SK-N-SH (cell line): ENCODE data around the gene TYW3. TPM values are rescaled to one million over a fixed set of nuclear protein-coding genes. Genes with fewer than 3 reads are reported as not detected.

Experiments used
- CTCF ChIA-PET: fragments of 300-600, 350-600 bp; formaldehyde crosslinking; extraction: SDS; loops from one replicate; lab custom pipeline; 2021; lab: Yijun Ruan, JAX
- POLR2A ChIA-PET: fragments of 350-600 bp; sonication (Branson Sonifier 250); formaldehyde crosslinking; extraction: SDS; loops from one replicate; lab custom pipeline; 2020; ENCODE audit warnings: antibody characterized with exemption, inconsistent platforms; lab: Yijun Ruan, JAX
- DNase-seq: peaks from one replicate; pipeline ENCODE4 v3.0.0; 2012
- H2AFZ ChIP-seq: fragments of 200-600 bp; sonication (generic); 2 replicates; pipeline ENCODE4 v1.8.1; 2016; ENCODE audit warnings: antibody characterized with exemption, mild to moderate bottlenecking, low read depth
- H3F3A ChIP-seq: fragments of 200-600 bp; sonication (generic); replicated peaks from 2 replicates; pipeline ENCODE3; 2016; ENCODE audit warnings: antibody characterized with exemption, mild to moderate bottlenecking; ENCODE audit not compliant: insufficient read depth
- H3K27ac ChIP-seq, 2 experiments: fragments of 200-500 bp in 1 of 2; fragments of 200-600 bp in 1 of 2; sonication (Bioruptor generic) in 1 of 2; sonication (generic), shearing (Covaris generic) in 1 of 2; 2 replicates each; pipeline versions ENCODE4 v1.5.1 to v1.6.1; 2014 to 2016; ENCODE audit warnings: low read depth in 2 of 2, inconsistent platforms in 1 of 2, low read length in 1 of 2, mild to moderate bottlenecking in 1 of 2, mixed read lengths in 1 of 2
- H3K27me3 ChIP-seq: fragments of 200-600 bp; sonication (generic), shearing (Covaris generic); 2 replicates; pipeline ENCODE4 v1.6.1; 2016; ENCODE audit warnings: mixed run types; ENCODE audit not compliant: insufficient read depth
- H3K36me3 ChIP-seq, 2 experiments: fragments of 200-500 bp in 1 of 2; fragments of 200-600 bp in 1 of 2; sonication (Bioruptor generic) in 1 of 2; sonication (generic) in 1 of 2; replicated peaks in 1 of 2; 2 replicates each; pipeline versions ENCODE3 to v1.5.1; 2014 to 2016; ENCODE audit warnings: low read length in 1 of 2, mild to moderate bottlenecking in 1 of 2; ENCODE audit not compliant: insufficient read depth in 2 of 2, control insufficient read depth in 1 of 2
- H3K4me1 ChIP-seq, 2 experiments: fragments of 200-500 bp in 1 of 2; fragments of 200-600 bp in 1 of 2; sonication (Bioruptor generic) in 1 of 2; sonication (generic), shearing (Covaris generic) in 1 of 2; 2 replicates each; pipeline versions ENCODE4 v1.5.1 to v1.6.1; 2014 to 2016; ENCODE audit warnings: low read depth in 1 of 2, low read length in 1 of 2, mixed run types in 1 of 2; ENCODE audit not compliant: insufficient read depth in 2 of 2, control insufficient read depth in 1 of 2
- H3K4me2 ChIP-seq: fragments of 200-600 bp; sonication (generic), shearing (Covaris generic); 2 replicates; pipeline ENCODE4 v1.6.1; 2017; ENCODE audit warnings: mixed run types
- H3K4me3 ChIP-seq, 2 experiments: fragments of 200-500 bp in 1 of 2; fragments of 200-600 bp in 1 of 2; sonication (Bioruptor generic) in 1 of 2; sonication (generic), shearing (Covaris generic) in 1 of 2; 2 replicates each; pipeline versions ENCODE4 v1.5.1 to v1.8.1; 2014 to 2016; ENCODE audit warnings: low read depth in 2 of 2, inconsistent platforms in 1 of 2, low read length in 1 of 2, mild to moderate bottlenecking in 1 of 2, mixed read lengths in 1 of 2, moderate library complexity in 1 of 2
- H3K79me2 ChIP-seq: fragments of 200-600 bp; sonication (generic); 2 replicates; pipeline ENCODE4 v1.8.1; 2017; ENCODE audit warnings: mild to moderate bottlenecking; ENCODE audit not compliant: insufficient read depth
- H3K9ac ChIP-seq: fragments of 200-600 bp; sonication (generic); 2 replicates; pipeline ENCODE4 v1.6.1; 2017; ENCODE audit warnings: mixed run types
- H3K9me2 ChIP-seq: fragments of 200-600 bp; sonication (generic); 2 replicates; pipeline ENCODE4 v1.6.1; 2017; ENCODE audit warnings: mixed run types
- H3K9me3 ChIP-seq: fragments of 200-600 bp; sonication (generic); 2 replicates; pipeline ENCODE4 v1.6.1; 2017; ENCODE audit warnings: mixed run types, mild to moderate bottlenecking, moderate library complexity
- H4K20me1 ChIP-seq: fragments of 200-600 bp; sonication (generic); 2 replicates; pipeline ENCODE4 v1.6.1; 2017; ENCODE audit warnings: mild to moderate bottlenecking, mixed run types; ENCODE audit not compliant: insufficient read depth
- CHD2 ChIP-seq: fragments of 150-350 bp; IDR thresholded peaks from 2 replicates; pipeline ENCODE4 v1.6.1; 2018; ENCODE audit warnings: low read length; ENCODE audit not compliant: partially characterized antibody
- EP300 ChIP-seq, 2 experiments: IDR thresholded peaks; 2 replicates each; pipeline versions ENCODE4 v1.4.0 to v1.6.1; 2012; ENCODE audit warnings: borderline replicate concordance in 1 of 2, low read depth in 1 of 2, low read length in 1 of 2
- FOSL2 ChIP-seq: IDR thresholded peaks from 2 replicates; pipeline ENCODE4 v1.4.0; 2012; ENCODE audit warnings: low read depth, mild to moderate bottlenecking, moderate library complexity, borderline replicate concordance
- FOXJ3 ChIP-seq: sonication (generic); formaldehyde crosslinking; IDR thresholded peaks from 2 replicates; pipeline ENCODE4 v1.5.1; 2020; ENCODE audit warnings: mild to moderate bottlenecking, missing genetic modification reagents
- GABPA ChIP-seq: IDR thresholded peaks from 2 replicates; pipeline ENCODE4 v1.4.0; 2012; ENCODE audit warnings: low read depth, mild to moderate bottlenecking
- GATA2 ChIP-seq: sonication (generic); formaldehyde crosslinking; IDR thresholded peaks from 2 replicates; pipeline ENCODE4 v1.5.0; 2020; ENCODE audit warnings: mild to moderate bottlenecking, missing genetic modification reagents
- JUND ChIP-seq: IDR thresholded peaks from 2 replicates; pipeline ENCODE4 v1.4.0; 2012
- NRF1 ChIP-seq: IDR thresholded peaks from 2 replicates; pipeline ENCODE4 v1.6.1; 2012; ENCODE audit warnings: low read depth, mild to moderate bottlenecking, low read length
- POLR2AphosphoS5 ChIP-seq: IDR thresholded peaks from 2 replicates; pipeline ENCODE4 v1.6.1; 2012; ENCODE audit warnings: low read depth, low read length
- RAD21 ChIP-seq: IDR thresholded peaks from 2 replicates; pipeline ENCODE4 v1.6.1; 2012; ENCODE audit warnings: mild to moderate bottlenecking, low read length
- RCOR1 ChIP-seq: fragments of 150-350 bp; IDR thresholded peaks from 2 replicates; pipeline ENCODE4 v1.6.1; 2017; ENCODE audit warnings: antibody characterized with exemption, low read length
- RFX5 ChIP-seq: IDR thresholded peaks from 2 replicates; pipeline ENCODE4 v1.6.1; 2012; ENCODE audit warnings: mild to moderate bottlenecking, improper control_type of control experiment, low read length
- SMC3 ChIP-seq: IDR thresholded peaks from 2 replicates; pipeline ENCODE4 v1.6.1; 2012; ENCODE audit warnings: low read depth, low read length, improper control_type of control experiment
- TAF1 ChIP-seq: IDR thresholded peaks from 2 replicates; pipeline ENCODE4 v1.6.1; 2012; ENCODE audit warnings: low read depth, mild to moderate bottlenecking, low read length, moderate library complexity, borderline replicate concordance
- TCF12 ChIP-seq: IDR thresholded peaks from 2 replicates; pipeline ENCODE4 v1.4.0; 2012
- TEAD4 ChIP-seq: IDR thresholded peaks from 2 replicates; pipeline ENCODE4 v1.4.0; 2012; ENCODE audit warnings: mild to moderate bottlenecking, borderline replicate concordance; ENCODE audit not compliant: insufficient read depth
- YY1 ChIP-seq: IDR thresholded peaks from 2 replicates; pipeline ENCODE4 v1.4.0; 2012; ENCODE audit warnings: low read depth, mild to moderate bottlenecking
- WGBS: methylation state at CpG from one replicate; pipeline ENCODE4 v1.1.6; 2017; ENCODE audit warnings: low lambda C conversion rate; 5-methylcytosine and 5-hydroxymethylcytosine counted together
- polyA plus RNA-seq, 3 experiments: library from polyadenylated mRNA; depleted of rRNA; stranded (reverse); fragments of >200 nt; gene quantifications; 2 replicates each; pipeline ENCODE4 v1.2.3, GENCODE V29; 2012
- TF ChIP-seq, protein P1 (sequence below): IDR thresholded peaks from 2 replicates; pipeline ENCODE4 v1.4.0; 2012; ENCODE audit warnings: low read depth
- TF ChIP-seq, protein P2 (sequence below): IDR thresholded peaks from 2 replicates; pipeline ENCODE4 v1.4.0; 2012; ENCODE audit warnings: low read depth, borderline replicate concordance
- TF ChIP-seq, protein P3 (sequence below): IDR thresholded peaks from 2 replicates; pipeline ENCODE4 v1.6.1; 2012; ENCODE audit warnings: mild to moderate bottlenecking, low read depth, low read length, moderate library complexity

The TYW3 gene
- polyA plus RNA-seq, 1 of the 3 experiments (the other 2 are of a cell fraction), result 9.2 TPM

DNA sequence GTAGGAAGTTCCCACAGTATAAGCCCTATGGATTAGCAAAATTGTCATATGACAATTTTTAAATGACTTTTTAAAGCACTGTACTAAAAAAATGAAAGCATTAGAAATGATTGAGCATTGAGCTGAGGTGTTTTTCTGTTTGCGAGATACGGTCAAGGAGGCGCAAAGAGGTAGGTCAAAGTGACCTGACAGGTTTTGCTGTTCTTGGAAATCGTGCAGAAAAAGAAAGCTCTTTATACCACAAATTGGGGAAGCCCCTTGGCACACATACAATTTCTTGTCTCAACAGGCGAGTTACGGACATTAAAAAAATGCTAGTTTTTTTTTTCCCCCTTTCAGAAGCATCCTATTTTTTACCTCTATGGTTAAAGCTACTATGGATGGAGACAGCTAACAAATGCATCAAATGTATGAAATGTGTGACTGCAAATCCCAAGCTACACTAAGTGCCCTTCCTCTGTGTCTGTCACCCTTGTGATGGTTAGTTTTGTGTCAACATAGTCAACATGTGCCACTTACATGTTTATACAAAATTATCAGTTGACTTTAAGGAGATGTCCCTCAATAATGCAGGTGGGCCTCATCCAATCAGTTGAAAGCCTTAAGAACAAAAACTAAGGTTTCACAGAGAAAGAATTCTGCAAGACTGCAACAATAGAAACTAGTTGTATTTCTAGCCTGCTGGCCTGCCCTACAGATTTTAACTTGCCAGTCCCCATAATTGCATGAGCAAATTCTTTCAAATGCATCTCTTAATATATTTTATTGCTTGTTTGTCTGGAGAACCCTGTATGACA is 29.4 kb upstream of the TYW3 start (continued):
- TF ChIP-seq, protein P1, sequence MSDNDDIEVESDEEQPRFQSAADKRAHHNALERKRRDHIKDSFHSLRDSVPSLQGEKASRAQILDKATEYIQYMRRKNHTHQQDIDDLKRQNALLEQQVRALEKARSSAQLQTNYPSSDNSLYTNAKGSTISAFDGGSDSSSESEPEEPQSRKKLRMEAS, result no peak

DNA sequence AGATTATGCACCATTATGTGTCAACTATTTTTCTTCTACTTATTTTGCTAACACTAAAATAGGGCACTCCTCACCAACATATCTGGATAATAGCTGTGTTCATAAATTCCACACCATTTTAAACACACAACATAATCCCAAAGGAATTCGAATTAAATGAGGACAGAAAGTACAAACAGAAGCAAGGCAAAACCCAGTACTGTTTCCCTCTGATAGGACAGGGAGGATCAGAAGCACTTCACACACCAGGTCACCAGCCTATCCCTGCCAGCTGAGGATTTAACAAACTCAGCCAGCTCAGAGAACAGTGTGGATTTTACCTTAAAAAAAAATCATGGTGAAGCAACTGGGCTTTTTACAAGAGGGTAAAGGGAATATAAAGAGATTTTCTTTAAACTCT is 20.1 kb upstream of the TYW3 start:
- Histone ChIP-seq H3K4me1 (no peaks in the 10 kb centered on the region; a peak in 1 of 4 replicates), H3K4me2 (no peak overlapping the region), H3K9me3 (no peaks in the 10 kb centered on the region), H3K79me2 (no peaks in the 10 kb centered on the region), H3F3A (peaks cover 3% of the 10 kb centered on the region), H4K20me1 (no peaks in the 10 kb centered on the region), H3K27me3 (no peaks in the 10 kb centered on the region), H3K9ac (no peak overlapping the region), H3K4me3 (no peak overlapping the region), H3K9me2 (no peaks in the 10 kb centered on the region), H3K36me3 (peaks cover 37 to 43% of the 10 kb centered on the region in 2 experiments), H2AFZ (no peak overlapping the region), H3K27ac (no peak overlapping the region; a peak in 1 of 4 replicates)
- DNase-seq, result no peak
- TF ChIP-seq YY1 (no peak), EP300 (IDR thresholded peaks at IDR 0.05; ENCODE audit: borderline replicate concordance in 1 of 2, low read depth in 1 of 2, low read length in 1 of 2) (no peak), TAF1 (no peak), FOXJ3 (CRISPR knock-in tag) (no peak), SMC3 (no peak), TCF12 (no peak), FOSL2 (no peak), POLR2AphosphoS5 (no peak), TEAD4 (no peak), JUND (no peak), CHD2 (no peak)
- TF ChIP-seq, protein P2, sequence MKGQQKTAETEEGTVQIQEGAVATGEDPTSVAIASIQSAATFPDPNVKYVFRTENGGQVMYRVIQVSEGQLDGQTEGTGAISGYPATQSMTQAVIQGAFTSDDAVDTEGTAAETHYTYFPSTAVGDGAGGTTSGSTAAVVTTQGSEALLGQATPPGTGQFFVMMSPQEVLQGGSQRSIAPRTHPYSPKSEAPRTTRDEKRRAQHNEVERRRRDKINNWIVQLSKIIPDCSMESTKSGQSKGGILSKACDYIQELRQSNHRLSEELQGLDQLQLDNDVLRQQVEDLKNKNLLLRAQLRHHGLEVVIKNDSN, result no peak
- ChIA-PET CTCF (interaction anchor here (0.6 to 2.7 kb wide), 4 partner anchors 10 to 709 kb away, joined by 3 to 8 read pairs (median 3); no protein-coding TSS in a partner anchor), POLR2A (no interaction called here)
- WGBS, result 35% methylated on average over 1 of the region's 1 CpG

DNA sequence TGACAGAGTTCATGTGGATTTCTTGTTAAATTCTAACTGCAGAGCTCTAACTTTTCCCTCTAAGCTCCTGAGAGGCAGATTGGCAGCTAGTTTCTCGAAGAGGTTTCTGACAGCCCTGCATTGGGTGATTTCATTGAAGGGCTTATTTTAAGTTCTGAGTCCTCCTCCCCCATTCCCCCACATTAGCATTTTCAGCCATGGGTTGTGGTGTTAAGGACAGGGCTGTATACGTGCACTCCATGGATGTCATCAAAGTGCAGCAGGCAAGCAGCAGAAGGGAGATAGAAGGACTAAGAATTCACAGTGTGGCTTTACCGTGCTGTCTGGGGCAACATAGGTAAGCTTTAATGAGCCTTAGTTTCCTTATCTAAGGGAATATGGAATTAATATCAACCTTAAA is 19.1 kb upstream of the TYW3 start:
- Histone ChIP-seq H3K36me3 (peaks cover 45 to 48% of the 10 kb centered on the region in 2 experiments), H3F3A (peaks cover 3% of the 10 kb centered on the region), H3K79me2 (no peaks in the 10 kb centered on the region), H4K20me1 (no peaks in the 10 kb centered on the region), H3K4me3 (no peak overlapping the region), H2AFZ (no peak overlapping the region), H3K27me3 (no peaks in the 10 kb centered on the region), H3K4me2 (no peak overlapping the region), H3K9ac (no peak overlapping the region), H3K4me1 (no peaks in the 10 kb centered on the region; a peak in 1 of 4 replicates), H3K27ac (no peak overlapping the region), H3K9me3 (no peaks in the 10 kb centered on the region), H3K9me2 (no peaks in the 10 kb centered on the region)
- 98% methylated on average over 3 of the region's 3 CpGs for WGBS
- ChIA-PET CTCF (interaction anchor here (1.0 to 2.7 kb wide), 4 partner anchors 9 to 24 kb away, joined by 3 to 8 read pairs (median 4); partner anchors contain the start of genes CRYZ and TYW3), POLR2A (no interaction called here)
- no peak for DNase-seq
- TF ChIP-seq TEAD4 (no peak), RFX5 (no peak), NRF1 (no peak), RAD21 (no peak), TCF12 (no peak), RCOR1 (no peak), CHD2 (no peak), GATA2 (CRISPR knock-in tag) (no peak), POLR2AphosphoS5 (no peak), EP300 (IDR thresholded peaks at IDR 0.05; ENCODE audit: borderline replicate concordance in 1 of 2, low read depth in 1 of 2, low read length in 1 of 2) (no peak), GABPA (no peak), FOSL2 (no peak)
- TF ChIP-seq, protein P3, sequence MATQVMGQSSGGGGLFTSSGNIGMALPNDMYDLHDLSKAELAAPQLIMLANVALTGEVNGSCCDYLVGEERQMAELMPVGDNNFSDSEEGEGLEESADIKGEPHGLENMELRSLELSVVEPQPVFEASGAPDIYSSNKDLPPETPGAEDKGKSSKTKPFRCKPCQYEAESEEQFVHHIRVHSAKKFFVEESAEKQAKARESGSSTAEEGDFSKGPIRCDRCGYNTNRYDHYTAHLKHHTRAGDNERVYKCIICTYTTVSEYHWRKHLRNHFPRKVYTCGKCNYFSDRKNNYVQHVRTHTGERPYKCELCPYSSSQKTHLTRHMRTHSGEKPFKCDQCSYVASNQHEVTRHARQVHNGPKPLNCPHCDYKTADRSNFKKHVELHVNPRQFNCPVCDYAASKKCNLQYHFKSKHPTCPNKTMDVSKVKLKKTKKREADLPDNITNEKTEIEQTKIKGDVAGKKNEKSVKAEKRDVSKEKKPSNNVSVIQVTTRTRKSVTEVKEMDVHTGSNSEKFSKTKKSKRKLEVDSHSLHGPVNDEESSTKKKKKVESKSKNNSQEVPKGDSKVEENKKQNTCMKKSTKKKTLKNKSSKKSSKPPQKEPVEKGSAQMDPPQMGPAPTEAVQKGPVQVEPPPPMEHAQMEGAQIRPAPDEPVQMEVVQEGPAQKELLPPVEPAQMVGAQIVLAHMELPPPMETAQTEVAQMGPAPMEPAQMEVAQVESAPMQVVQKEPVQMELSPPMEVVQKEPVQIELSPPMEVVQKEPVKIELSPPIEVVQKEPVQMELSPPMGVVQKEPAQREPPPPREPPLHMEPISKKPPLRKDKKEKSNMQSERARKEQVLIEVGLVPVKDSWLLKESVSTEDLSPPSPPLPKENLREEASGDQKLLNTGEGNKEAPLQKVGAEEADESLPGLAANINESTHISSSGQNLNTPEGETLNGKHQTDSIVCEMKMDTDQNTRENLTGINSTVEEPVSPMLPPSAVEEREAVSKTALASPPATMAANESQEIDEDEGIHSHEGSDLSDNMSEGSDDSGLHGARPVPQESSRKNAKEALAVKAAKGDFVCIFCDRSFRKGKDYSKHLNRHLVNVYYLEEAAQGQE, result no peak
- TF ChIP-seq, protein P2, result no peak
